Endodermal cell (in vitro differentiated cells): ENCODE measurements around the gene TCL1A. TPM values are rescaled to one million over a fixed set of nuclear protein-coding genes. Genes with fewer than 3 reads are reported as not detected.

ENCODE experiments used
- DNase-seq: peaks from one replicate; pipeline ENCODE4 v3.0.0-alpha.2; 2017
- H3K27ac ChIP-seq: 2 replicates; pipeline ENCODE4 v1.5.1; 2013; ENCODE audit warnings: mild to moderate bottlenecking, low read depth, low read length, moderate library complexity
- H3K27me3 ChIP-seq: 2 replicates; pipeline ENCODE4 v1.6.1; 2013; ENCODE audit warnings: mild to moderate bottlenecking, low read length, moderate library complexity; ENCODE audit not compliant: insufficient read depth, control insufficient read depth, poor library complexity, severe bottlenecking
- H3K36me3 ChIP-seq: 2 replicates; pipeline ENCODE4 v1.7.0; 2013; ENCODE audit warnings: mild to moderate bottlenecking, low read length, moderate library complexity; ENCODE audit not compliant: control insufficient read depth, insufficient read depth
- H3K4me1 ChIP-seq: one replicate; pipeline ENCODE4 v1.7.0; 2013; ENCODE audit warnings: low read length; ENCODE audit not compliant: control insufficient read depth, insufficient read depth
- H3K4me3 ChIP-seq: 2 replicates; pipeline ENCODE4 v1.5.1; 2013; ENCODE audit warnings: mild to moderate bottlenecking, low read length, moderate library complexity
- H3K9ac ChIP-seq: 2 replicates; pipeline ENCODE4 v1.6.1; 2013; ENCODE audit warnings: mild to moderate bottlenecking, low read length, moderate library complexity; ENCODE audit not compliant: poor library complexity, severe bottlenecking; ENCODE audit errors: extremely low read depth
- H3K9me3 ChIP-seq: 2 replicates; pipeline ENCODE4 v1.6.1; 2013; ENCODE audit warnings: mild to moderate bottlenecking, low read length, moderate library complexity; ENCODE audit not compliant: control insufficient read depth
- H3K27ac Mint-ChIP-seq: 2 replicates; pipeline ENCODE4 v1.8.0; 2020; ENCODE audit warnings: mixed read lengths
- H3K27me3 Mint-ChIP-seq: 2 replicates; pipeline ENCODE4 v1.8.0; 2021; ENCODE audit warnings: mild to moderate bottlenecking, mixed read lengths; ENCODE audit not compliant: insufficient read depth
- H3K36me3 Mint-ChIP-seq: 2 replicates; pipeline ENCODE4 v1.8.0; 2020; ENCODE audit warnings: low read depth, mixed read lengths
- H3K4me1 Mint-ChIP-seq: 2 replicates; pipeline ENCODE4 v1.8.0; 2020; ENCODE audit warnings: mixed read lengths
- H3K4me3 Mint-ChIP-seq: 2 replicates; pipeline ENCODE4 v1.8.0; 2020; ENCODE audit warnings: mild to moderate bottlenecking, moderate library complexity, mixed read lengths
- H3K9me3 Mint-ChIP-seq: 2 replicates; pipeline ENCODE4 v1.8.0; 2020; ENCODE audit warnings: mild to moderate bottlenecking, mixed read lengths
- WGBS, 2 experiments: methylation state at CpG; one replicate each; pipeline versions ENCODE4 v1.1.5 to v1.1.7; 2013; ENCODE audit warnings: missing lambda C conversion rate in 2 of 2, mixed read lengths in 1 of 2; ENCODE audit not compliant: insufficient coverage in 1 of 2, insufficient read length in 1 of 2; 5-methylcytosine and 5-hydroxymethylcytosine counted together
- total RNA-seq, 2 donors: library from RNA; stranded (reverse); fragmentation: NEBNext Ultra II Directional in 1 of 2; extraction: Animal tissue kit (Norgen Biotek cat#: 25700) in 1 of 2; gene quantifications; 2 replicates in 1 of 2; 3 replicates in 1 of 2; pipeline ENCODE4 v1.2.1, GENCODE V29; 2021
- TF ChIP-seq, protein P1 (sequence below): fragments of 200-600 bp; sonication (generic); conservative IDR thresholded peaks from 2 replicates; pipeline ENCODE4 v1.5.0; 2021; ENCODE audit warnings: antibody characterized with exemption, mild to moderate bottlenecking

The TCL1A gene
- total RNA-seq, 2 donors from 2014 or later = 0.53 to 1.8 TPM

DNA sequence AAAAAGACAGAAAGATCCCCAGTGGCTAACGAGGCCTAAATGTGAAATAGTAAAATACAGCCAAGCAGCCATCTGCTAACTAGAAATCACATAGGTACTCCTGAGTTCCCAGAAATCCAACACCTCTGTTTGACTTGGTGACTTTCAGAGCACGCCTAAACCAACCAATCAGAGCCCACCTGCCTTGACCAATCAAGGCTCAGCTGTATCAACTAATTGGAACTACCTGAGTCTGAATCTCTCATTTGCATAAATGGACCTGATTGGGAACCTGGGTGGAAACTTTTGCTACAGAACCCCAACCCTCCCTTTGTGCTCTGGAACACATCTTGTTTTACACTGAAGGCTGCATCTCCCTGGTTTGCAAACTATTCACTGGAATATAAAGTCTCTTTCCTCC lies 32.8 kb downstream of the TCL1A start:
- TF ChIP-seq, protein P1, sequence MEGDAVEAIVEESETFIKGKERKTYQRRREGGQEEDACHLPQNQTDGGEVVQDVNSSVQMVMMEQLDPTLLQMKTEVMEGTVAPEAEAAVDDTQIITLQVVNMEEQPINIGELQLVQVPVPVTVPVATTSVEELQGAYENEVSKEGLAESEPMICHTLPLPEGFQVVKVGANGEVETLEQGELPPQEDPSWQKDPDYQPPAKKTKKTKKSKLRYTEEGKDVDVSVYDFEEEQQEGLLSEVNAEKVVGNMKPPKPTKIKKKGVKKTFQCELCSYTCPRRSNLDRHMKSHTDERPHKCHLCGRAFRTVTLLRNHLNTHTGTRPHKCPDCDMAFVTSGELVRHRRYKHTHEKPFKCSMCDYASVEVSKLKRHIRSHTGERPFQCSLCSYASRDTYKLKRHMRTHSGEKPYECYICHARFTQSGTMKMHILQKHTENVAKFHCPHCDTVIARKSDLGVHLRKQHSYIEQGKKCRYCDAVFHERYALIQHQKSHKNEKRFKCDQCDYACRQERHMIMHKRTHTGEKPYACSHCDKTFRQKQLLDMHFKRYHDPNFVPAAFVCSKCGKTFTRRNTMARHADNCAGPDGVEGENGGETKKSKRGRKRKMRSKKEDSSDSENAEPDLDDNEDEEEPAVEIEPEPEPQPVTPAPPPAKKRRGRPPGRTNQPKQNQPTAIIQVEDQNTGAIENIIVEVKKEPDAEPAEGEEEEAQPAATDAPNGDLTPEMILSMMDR = no peak
- Histone ChIP-seq H3K27me3 (peaks cover 6% of the 10 kb centered on the region), H3K4me3 (no peak overlapping the region), H3K9ac (no peak overlapping the region), H3K36me3 (no peaks in the 10 kb centered on the region), H3K9me3 (peaks cover 10% of the 10 kb centered on the region), H3K4me1 (no peaks in the 10 kb centered on the region), H3K27ac (no peak overlapping the region)
- H3K9me3 Mint-ChIP-seq = peaks cover 9% of the 10 kb centered on the region
- H3K4me1 Mint-ChIP-seq = peaks cover 14% of the 10 kb centered on the region
- H3K27me3 Mint-ChIP-seq = peaks cover 21% of the 10 kb centered on the region
- no peak overlapping the region for H3K27ac Mint-ChIP-seq
- H3K36me3 Mint-ChIP-seq = no peaks in the 10 kb centered on the region
- no peak overlapping the region for H3K4me3 Mint-ChIP-seq
- peak; percentile 34 for DNase-seq
- WGBS, 2 experiments = 93 to 100% methylated on average over 2 of the region's 2 CpGs

DNA sequence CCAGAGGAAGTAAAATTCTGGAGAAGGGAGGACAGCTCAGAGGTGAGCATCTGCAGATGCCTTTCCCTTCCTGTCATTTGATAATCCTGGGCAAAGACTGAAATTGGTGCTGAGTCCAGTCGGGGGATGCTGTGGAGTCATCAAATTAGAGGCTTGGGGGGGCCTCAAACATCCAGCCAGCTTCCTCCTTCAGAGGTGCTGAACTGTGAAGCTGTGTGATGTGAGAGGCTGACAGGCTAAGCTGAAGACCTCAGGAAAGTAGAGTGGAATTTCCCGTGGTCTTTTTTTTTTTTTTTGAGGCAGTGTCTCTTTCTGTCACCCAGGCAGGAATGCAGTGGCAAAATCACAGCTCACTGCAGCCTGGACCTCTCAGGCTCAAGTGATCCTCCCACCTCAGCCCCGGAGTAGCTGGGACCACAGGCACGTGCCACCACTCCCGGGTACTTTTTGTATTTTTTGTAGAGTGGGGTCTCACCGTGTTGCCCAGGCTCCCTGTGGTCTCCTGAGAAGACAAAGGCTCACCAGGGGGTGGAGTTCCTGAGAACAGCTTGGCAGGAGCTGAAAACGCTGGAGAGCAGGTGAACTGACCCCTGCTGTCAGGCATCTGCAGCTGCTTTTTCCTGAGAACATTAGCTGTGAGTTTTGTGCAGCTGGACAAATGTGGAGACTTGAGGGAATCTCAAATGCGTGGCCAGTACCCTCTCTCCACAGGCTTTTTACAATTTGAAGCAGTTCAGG lies 33.8 kb downstream of the TCL1A start:
- WGBS, 2 experiments = 31 to 34% methylated on average over 3 to 8 of the region's 8 CpGs
- Mint-ChIP-seq H3K4me3 (no peak overlapping the region), H3K9me3 (peaks cover 16% of the 10 kb centered on the region), H3K27me3 (peaks cover 17% of the 10 kb centered on the region), H3K4me1 (peaks cover 14% of the 10 kb centered on the region), H3K36me3 (no peaks in the 10 kb centered on the region), H3K27ac (no peak overlapping the region)
- no peak overlapping the region for H3K4me3 ChIP-seq
- no peaks in the 10 kb centered on the region for H3K4me1 ChIP-seq
- no peak overlapping the region for H3K9ac ChIP-seq
- peak; percentile 76 for DNase-seq
- H3K36me3 ChIP-seq = no peaks in the 10 kb centered on the region
- peaks cover 14% of the 10 kb centered on the region for H3K9me3 ChIP-seq
- H3K27ac ChIP-seq = no peak overlapping the region
- H3K27me3 ChIP-seq = peaks cover 6% of the 10 kb centered on the region
- TF ChIP-seq, protein P1 = peak; percentile 63

DNA sequence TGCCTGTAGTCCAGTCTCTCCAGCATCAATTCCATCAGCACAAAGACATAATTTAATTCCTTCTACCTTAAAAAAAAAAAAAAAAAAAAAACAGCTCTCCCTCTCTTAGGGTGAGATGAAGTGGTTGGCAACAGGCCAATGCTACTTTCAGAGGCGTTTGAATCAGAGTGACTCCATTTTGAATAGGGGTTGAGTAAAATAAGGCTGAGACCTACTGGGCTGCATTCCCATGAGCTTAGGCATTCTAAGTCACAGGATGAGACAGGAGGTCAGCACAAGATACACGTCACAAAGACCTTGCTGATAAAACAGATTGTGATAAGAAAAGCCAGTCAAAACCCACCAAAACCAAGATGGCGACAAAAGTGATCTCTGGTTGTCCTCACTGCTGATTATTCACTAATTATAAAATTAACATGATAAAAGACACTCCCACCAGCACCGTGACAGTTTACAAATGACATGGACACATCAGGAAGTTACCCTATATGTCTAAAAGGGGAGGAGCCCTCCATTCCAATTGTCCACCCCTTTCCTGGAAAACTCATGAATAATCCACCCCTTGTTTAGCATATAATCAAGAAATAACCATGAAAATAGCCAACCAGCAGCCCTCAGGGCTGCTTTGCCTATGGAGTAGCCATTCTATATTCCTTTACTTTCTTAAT lies 34.6 kb downstream of the TCL1A start:
- H3K36me3 Mint-ChIP-seq = no peaks in the 10 kb centered on the region
- H3K27ac Mint-ChIP-seq = no peak overlapping the region
- H3K4me3 Mint-ChIP-seq = no peak overlapping the region
- DNase-seq = no peak
- TF ChIP-seq, protein P1 = no peak
- Histone ChIP-seq H3K9ac (no peak overlapping the region), H3K27ac (no peak overlapping the region), H3K36me3 (no peaks in the 10 kb centered on the region), H3K27me3 (peaks cover 3% of the 10 kb centered on the region), H3K4me1 (no peaks in the 10 kb centered on the region), H3K4me3 (no peak overlapping the region), H3K9me3 (peaks cover 14% of the 10 kb centered on the region)
- 77 to 89% methylated on average over 3 to 4 of the region's 4 CpGs for WGBS, 2 experiments
- H3K27me3 Mint-ChIP-seq = peaks cover 16% of the 10 kb centered on the region
- peaks cover 16% of the 10 kb centered on the region for H3K9me3 Mint-ChIP-seq
- peaks cover 14% of the 10 kb centered on the region for H3K4me1 Mint-ChIP-seq
